ENCODE results near the gene MED27.
A peak's percentile ranks its signal among the peaks of the same experiment; 100 is the strongest.
"Not testable (repeated sequence)": the region's sequence is repeated elsewhere in the genome, so short reads cannot be mapped to it uniquely, and the experiment has no call there.

Gene MED27

DNA sequence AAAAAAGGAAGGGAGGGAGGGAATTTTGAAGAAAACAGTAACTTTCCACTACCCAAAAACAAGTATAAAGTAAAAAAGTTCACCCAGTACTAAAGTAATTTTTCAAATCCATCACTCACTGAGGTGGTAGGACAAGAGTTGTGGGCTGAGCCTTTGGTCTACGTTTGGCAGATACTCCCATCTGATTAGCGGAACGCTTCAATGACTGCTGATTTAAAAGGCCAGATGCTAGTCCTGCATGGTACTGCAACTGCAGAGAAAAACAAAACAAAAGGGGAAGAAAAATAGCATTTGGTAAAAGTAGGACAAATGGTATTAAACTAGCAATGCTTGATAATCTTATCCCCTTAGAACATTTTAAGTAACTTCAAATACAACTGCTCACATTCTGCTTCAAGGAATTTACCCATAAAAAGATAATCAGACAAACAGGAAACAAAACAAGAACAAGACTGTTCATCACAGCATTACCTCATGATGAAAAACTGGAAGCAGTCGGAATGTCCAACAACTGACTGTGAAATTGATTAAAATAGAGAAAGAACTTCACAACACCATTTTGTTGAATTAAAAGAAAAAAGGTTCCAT is 65.4 kb downstream of the MED27 start:
- no peak for DNase-seq

DNA sequence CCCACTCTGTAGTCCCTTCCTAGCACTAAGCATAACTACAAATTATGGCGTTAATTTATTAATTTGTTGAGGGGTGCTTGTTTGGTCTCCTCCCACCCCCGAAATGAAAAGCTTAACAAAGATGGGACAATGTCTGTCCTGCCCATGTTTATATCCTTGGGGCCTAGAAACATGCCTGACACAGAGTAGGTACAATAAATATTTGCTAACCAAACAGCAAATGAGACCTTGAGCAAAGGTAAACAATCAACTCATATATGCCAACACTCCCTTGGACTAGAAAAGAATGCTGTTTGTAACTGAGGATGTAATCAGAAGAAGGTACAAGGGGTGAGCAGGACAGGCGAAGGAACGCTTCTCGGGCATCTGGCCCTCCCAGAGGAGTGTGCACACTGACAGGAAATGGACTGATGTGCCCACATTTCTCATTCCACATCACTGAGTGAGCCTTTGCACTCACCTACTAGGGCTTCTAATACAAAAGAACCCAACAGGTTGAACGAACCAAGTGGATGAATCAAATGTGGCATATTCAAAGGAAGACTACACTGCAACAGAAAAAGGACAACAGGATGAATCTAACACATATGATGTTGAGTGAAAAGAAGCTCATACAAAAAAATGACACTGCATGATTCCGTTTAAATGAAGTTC is 66.8 kb downstream of the MED27 start:
- no peak for DNase-seq

DNA sequence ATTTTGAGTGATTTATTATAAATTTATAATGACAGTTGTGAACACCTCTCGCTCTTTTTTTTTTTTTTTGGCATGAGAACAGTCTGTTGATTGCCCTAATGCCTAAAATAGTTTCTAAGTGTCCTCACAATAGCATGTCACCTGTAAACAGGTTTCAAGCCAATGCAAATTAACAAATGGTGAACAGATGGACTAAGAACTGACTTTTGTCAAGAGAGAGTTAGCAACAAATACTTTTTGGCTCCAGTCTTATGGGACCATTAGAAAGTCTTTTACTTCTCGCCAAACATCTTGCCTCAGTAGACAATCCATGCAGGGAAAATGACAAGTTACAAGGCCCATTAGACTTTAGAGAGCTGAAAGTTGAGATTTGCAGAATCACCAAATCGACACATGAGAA is 67.8 kb downstream of the MED27 start:
- DNase-seq = no peak

DNA sequence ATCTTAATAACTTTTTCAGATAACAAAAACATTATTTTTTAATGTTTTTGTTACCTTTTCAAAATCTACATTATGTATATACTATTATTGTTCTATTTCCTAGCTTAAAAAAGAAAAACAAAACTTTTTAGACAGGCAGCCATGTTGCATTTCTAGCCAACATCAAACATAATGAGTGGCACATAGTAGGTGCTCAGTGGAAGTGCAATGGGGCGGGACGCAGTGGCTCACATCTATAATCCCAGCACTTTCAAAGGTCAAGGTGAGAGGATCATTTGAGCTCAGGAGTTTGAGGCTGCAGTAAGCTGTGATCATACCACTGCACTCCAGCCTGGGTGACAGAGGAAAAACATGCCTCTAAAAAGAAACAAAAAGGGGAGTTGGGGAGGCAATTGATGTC is 68.4 kb downstream of the MED27 start:
- DNase-seq = no peak

DNA sequence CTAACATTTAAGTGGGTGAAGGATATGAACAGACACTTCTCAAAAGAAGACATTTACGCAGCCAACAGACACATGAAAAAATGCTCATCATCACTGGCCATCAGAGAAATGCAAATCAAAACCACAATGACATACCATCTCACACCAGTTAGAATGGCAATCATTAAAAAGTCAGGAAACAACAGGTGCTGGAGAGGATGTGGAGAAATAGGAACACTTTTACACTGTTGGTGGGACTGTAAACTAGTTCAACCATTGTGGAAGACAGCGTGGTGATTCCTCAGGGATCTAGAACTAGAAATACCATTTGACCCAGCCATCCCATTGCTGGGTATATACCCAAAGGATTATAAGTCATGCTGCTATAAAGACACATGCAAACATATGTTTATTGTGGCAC is 69.5 kb downstream of the MED27 start:
- DNase-seq = not testable (repeated sequence)

DNA sequence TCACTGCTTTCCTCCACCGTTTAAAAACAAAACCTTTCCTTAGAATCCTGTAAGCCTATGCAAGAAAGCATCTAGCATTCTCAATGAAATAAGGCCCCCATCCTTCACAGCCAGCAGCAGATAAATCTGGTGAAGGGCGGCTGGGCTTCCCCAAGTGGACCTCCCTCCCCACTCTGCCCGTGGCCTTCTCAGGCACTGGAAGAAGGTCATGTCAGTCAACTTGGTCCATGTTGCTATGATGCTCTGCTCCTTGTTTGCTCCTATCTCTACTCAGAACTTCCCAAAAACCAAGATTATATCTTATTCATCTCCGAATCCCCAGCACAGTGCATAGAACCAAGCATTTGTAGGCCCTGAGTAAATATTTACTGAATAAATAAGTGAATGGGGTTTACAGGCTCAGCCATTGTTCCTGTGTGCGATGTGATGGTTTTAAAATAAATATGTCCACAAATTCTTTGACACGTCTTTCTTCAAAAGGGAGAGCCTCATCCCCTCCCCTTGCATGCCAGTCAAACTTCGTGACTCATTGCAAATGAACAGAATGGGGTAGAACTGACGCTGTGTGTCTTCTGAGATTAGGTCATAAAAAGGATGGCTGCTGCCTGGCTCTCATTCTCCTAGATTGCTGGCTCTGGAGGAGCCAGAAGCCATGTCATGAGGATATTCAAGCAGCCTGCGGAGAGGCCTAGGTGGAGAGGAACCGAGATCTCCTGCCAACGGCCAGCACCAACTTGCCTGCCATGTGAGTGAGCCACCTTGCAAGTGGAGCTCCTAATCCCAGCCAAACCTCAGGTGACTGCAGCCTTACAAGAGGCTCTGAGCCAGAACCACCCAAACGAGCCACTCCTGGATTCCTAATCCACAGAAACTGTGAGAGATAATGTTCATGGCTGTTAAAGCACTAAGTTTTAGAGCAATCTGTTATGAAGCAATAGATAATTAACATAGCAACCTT is 70.5 kb downstream of the MED27 start:
- DNase-seq = no peak

DNA sequence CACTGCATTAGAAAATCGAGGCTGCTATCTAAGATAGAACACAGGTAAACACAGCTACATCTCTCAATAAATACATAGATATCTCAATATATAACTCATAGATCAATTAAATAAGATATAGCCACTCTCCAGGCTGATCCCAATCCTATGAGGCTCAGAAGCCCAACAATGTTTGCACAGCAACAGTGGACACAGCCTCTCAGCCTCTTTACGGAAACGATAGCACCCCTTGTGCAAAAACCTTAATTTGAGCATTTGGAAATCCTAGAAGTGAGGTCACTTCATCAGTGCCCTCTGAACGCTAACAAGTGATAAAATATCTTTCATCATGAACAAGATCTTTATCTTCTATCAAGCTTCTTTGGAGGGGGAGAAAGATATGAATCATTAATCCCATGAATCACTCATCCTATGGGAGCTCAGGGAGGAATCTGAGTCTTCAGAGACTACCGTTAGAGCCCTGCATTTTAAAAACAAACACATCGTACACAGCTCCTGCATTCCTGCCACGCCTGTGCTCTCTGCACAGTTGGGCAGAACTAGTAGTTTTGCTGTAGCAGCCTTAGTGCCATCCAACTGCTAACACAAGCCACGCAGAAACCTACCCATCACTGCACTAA is 71.4 kb downstream of the MED27 start:
- no peak for DNase-seq

DNA sequence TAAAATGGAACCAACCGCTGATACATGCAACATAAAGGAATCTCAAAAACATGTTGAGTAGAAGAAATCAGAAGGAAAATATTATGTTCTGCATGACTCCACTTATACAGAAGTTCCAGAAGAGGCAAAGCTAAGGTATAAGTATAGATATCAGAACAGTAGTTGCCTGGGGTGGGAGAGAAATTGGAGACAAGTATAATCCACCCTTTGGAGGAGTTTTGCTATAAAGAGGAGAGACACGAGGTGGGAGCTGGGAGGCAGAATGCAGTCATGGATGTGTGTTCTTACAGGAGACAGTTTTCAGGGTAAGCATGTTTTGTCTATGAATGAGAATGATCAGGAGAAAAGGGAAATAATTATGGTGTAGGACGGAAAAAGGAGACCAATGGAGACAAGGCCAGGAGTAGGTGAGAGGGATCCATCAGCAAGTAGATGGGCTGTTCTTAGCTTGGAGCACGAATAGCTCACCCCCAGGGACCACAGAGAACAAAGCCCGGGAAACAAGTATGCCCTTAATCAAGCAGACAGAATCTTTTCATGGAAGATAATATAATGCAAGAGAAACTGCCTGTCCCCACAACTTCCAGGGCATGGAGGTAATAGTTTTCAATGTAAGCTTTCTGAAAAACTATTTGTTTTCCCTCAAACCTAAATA is 72.2 kb downstream of the MED27 start:
- no peak for DNase-seq

DNA sequence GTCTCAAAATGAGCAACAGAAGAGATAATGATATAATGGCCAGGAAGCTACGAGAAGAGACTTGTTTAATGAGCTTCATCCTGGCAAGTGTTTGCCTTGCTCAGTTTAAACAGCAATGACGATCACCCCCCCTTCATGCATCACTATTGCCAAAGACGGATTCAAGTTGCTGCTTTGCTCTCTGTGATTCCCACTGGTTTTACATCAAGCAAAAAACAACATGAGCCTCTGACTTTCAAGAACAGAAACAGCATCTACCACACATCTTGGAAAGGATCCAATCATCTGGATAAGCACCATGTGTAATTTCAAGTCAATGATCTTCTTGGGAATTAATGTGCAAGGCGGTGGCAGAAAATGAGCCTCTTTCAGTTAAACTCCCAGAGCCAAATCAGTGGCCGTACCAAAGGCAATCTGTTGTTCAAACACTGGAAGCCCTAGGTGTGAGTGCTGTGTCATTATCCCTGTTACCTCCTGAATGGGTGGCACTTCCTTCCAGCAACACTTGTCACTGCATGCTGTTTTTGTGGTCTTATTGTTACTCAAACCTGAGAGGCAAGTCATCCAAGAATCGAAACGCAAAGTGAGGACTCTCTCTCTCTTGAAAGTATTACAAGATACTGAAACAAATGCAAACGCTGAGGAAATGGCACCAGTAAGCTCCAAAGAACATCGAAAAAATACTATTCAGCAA is 72.8 kb downstream of the MED27 start:
- DNase-seq = peak; percentile 16

DNA sequence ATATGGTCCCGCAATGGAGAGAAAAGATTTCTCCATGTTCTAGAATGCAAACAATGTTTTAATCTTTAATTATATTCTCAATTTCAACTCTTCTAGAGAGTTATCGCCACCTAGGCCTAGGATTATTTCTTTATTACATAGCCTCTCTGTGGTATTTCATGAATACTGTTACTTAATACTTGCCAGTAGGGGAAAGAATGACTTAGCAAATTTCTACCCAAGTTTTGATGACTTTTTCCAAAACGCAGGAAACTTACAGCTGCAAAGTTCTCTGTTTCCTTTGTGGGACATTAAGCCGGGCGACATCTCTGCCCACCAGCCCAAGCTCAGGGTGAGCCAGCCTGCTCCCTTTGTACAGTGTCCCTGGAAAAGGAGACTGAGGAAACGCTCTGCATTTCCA is 73.8 kb downstream of the MED27 start:
- peak; percentile 33 for DNase-seq

DNA sequence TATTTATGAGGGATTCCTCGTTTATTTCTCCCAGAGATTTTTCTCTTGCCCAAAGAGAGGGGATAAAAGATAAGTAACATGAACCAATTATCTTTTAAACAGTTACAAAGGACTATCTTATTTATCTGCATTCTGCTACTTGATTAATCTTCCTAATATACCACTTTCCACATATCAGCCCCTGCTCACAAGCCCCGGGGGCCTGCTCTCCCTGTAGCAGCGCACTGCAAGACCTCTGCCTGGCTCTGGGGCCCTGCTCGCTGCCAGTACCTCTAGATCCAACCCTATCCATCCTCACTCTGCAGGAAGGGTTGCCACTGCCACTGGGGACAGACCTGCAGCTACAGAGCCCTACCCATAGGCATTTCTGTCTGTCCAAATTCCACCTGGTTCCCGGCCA is 75.3 kb downstream of the MED27 start:
- no peak for DNase-seq

DNA sequence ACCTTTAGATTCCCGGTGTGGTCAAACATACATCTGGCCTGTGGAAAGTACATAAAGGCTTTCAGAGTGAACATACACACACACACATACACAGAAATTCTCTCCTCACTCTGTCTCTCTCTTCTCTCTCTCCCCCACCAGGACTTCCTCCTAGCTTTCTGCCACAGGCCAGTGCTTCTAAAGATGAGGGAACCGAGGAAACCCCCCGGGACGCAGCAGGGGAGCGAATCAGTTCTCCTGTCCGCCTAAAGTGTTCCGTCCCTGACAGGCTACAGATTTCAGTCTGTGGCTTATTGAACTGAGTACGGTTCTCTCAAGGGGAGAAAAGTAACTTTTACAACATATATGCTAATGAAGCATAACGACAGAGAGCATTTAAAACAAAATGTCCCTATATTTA is 75.8 kb downstream of the MED27 start:
- no peak for DNase-seq

DNA sequence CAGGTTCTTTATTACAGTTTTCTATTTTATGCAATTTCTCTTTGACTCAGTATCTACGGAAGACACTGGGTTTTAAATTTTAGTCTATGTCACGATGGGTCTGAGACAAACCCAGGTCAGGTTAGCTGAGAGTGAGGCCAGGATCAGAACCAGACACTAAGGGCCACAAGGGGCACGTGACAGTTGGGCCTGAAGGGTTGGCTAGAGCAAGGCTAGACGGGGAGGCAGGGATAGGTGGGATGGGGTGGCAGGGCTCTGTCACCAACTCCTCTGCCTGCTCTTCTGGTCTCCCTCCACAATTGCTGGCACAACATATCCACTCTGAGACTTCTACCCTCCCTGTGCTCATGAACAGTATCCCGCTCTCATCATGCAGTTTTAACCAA is 76.4 kb downstream of the MED27 start:
- no peak for DNase-seq

DNA sequence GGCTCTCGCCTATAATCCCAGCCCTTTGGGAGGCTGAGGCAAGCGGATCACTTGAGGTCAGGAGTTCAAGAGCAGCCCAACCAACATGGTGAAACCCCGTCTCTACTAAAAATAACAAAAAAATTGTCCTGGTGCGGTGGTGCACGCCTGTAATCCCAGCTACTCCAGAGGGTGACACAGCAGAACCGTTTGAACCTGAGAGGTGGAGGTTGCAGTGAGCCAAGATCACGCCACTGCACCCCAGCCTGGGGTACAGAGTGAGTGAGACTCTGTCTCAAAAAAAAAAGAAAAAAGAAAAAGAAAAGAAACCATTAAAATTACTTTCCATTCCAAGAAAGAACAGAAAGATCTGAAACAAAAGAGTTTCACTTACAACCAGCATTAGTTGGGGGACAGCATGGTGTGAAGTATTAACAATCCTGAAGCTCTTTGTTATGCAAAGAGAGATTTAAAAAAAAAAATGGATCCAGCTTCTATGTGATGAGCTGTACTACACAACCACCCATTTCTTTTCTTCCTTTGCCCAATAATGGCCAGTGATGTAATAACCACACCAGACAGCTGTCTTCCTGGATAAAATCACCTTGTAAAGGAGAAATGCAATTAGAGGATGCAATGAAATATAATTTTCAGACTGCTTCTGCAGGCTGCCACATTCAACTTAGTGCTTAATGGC is 76.9 kb downstream of the MED27 start:
- DNase-seq = peak; percentile 7

DNA sequence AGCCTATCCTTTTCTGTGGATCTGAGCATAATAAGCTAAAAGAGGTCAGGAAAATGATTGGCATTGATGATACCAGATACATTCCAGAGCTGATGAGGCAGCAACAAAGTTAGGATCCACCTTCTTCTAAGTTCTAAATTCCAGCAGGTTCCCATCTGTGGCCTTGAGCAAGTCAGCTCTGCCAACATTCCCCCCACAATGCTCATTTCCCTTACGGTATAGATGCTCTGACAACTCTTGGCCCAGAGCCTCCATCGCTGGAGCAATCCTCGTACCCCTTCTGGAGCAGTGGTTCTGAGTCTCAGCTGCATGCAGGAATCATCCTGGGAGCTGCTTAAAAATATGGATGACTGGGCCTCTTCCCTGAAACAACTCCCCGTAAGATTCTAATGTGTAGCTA is 78.1 kb downstream of the MED27 start:
- no peak for DNase-seq

DNA sequence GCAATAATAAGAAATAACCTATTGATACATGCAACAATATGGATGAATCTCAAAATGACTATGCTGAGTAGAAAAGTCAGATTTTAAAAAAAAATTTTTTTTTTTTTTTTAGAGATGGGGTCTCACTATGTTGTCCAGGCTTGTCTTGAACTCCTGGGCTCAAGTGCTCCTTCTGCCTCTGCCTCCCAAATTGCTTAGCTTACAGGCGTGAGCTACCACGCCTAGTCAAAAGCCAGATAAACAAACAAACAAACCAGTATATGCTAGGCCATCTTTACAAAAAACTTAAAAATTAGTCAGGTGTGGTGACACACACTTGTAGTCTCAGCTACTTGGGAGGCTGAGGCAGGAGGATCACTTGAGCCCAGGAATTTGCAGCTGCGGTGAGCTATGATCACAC is 79.0 kb downstream of the MED27 start:
- DNase-seq = no peak

DNA sequence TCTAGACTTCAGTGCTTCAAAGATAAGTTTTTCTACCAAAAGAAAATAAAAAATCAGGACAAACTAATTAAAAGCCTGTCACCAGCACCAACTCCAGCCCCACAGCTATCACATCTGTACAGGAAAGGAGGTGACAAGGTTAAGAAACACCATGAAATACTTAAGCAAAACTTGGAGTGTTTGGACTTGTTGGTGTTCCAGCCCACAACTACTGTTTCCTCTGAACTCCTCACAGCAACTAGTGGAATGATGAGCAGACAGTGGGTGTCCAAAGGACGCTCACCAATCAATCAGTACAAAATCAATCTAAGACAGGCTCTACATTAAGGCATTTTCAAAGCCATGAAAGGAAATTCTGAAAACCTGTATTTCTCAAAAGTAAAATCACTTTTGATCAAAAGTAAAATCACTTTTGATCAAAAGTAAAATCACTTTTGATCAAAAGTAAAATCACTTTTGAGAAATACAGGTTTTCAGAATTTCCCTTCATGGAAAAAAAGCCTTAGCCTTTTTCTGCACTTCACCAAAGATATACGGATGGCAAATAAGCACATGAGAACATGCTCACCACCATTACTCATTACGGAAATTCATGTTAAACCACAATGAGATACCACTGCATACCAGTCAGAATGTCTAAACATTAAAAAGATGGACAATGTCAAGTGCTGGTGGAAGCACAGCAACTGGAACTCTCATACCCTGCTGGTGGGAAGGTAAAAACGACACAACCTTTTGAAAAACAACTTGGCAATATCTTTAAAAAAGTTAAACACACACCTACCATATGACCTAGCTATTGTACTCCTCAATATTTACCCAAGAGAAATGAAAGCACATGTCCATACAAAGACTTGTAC is 79.7 kb downstream of the MED27 start:
- DNase-seq = no peak

DNA sequence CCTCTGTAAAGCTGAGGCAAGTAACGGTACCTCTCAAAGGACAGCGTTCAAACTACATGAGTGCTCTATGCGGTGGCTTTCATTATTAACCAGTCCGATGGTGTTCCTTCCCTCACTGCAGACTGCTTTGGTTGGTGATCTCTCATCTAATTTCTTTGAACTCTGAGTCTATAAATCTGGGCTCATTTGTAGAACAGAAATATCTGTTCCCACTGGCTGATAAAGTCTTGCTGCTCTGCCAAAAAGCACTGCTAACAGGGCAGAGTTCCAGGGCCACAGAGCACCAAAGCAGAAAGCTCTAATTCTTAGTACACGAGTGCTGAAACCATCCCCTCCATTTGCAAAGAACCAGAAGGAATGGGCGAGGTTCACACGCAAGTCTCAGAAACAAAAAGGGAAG is 81.9 kb downstream of the MED27 start:
- no peak for DNase-seq

DNA sequence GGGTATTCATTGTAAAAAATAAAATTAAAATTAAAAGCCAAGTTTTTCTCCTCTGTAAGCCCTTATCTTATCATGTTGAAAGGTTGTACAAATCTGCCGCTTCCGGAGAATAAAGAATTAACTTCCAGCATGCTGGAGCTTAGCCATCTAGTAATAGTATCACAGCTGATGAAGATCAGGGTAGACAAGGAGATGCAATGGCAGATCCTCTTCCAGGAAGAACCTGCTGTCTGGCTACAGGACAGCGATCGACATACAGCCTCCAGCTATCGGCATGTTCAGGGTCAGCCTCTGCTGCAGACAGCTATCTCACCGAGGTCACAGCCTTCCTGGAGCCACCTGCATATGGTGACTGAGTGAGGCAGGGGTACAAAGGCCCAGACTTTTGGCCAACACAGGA is 82.6 kb downstream of the MED27 start:
- DNase-seq = no peak

DNA sequence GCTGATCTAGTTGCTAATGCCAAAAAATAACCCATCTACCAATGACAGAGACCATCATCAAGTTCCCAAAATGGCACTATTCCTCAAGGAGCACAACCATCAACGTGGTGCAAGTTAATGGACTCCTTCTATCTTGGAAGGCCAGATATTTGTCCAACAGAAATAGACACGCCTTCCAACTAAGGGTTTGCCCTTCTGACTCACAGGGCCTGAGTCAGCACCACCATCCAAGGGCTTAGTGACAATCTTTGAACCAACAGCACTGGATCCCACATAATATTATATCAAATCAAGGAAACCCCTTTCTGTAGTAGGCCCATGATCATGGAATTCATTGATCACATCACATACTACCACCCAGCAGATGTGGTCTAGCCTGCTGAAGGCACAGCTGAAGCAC is 84.3 kb downstream of the MED27 start:
- no peak for DNase-seq
